Chondrocyte (in vitro differentiated cells): ENCODE results near the gene MOGAT3. TPM values are rescaled to one million over a fixed set of nuclear protein-coding genes. Genes with fewer than 3 reads are reported as not detected.

Experiments
- DNase-seq: peaks from one replicate; pipeline ENCODE4 v3.0.0; 2021; ENCODE audit warnings: mixed read lengths, low spot score
- H3K27ac Mint-ChIP-seq: one replicate; pipeline ENCODE4 v1.8.0; 2021; ENCODE audit warnings: mild to moderate bottlenecking, moderate library complexity, mixed read lengths; ENCODE audit not compliant: unreplicated experiment
- H3K27me3 Mint-ChIP-seq: 2 replicates; pipeline ENCODE4 v1.8.0; 2021; ENCODE audit warnings: low read depth, mixed read lengths
- H3K36me3 Mint-ChIP-seq: 2 replicates; pipeline ENCODE4 v1.8.0; 2021; ENCODE audit warnings: low read depth, mixed read lengths
- H3K4me1 Mint-ChIP-seq: 2 replicates; pipeline ENCODE4 v1.8.0; 2021; ENCODE audit warnings: low read depth, mild to moderate bottlenecking, mixed read lengths
- H3K4me3 Mint-ChIP-seq: one replicate; pipeline ENCODE4 v1.8.0; 2021; ENCODE audit warnings: mild to moderate bottlenecking, moderate library complexity, mixed read lengths; ENCODE audit not compliant: unreplicated experiment
- H3K9me3 Mint-ChIP-seq: 2 replicates; pipeline ENCODE4 v1.8.0; 2021; ENCODE audit warnings: low read depth, mixed read lengths
- CTCF ChIP-seq: fragments of 200-600 bp; sonication (generic); IDR thresholded peaks from 2 replicates; pipeline ENCODE4 v1.5.0; 2021; ENCODE audit warnings: antibody characterized with exemption, mild to moderate bottlenecking, moderate library complexity
- total RNA-seq: library from RNA; stranded (reverse); gene quantifications from 3 replicates; pipeline ENCODE4 v1.2.1, GENCODE V29; 2021

The MOGAT3 gene
- total RNA-seq, 1 donor from 2014 or later = not detected

GRCh38 chr7:101165075-101165957 is 35.5 kb downstream of the MOGAT3 start, which contains the start of gene VGF:
Gene VGF (minus strand): TSS chr7:101165569. CDS start chr7:101164843, 726 bp downstream.
- H3K4me1 Mint-ChIP-seq = peaks cover 40% of the 10 kb centered on the region
- peaks cover 2% of the 10 kb centered on the region for H3K36me3 Mint-ChIP-seq
- no peaks in the 10 kb centered on the region for H3K9me3 Mint-ChIP-seq
- peaks cover 40% of the 10 kb centered on the region for H3K27me3 Mint-ChIP-seq
- H3K27ac Mint-ChIP-seq = peak within 1 kb of the TSS; percentile 27
- DNase-seq = peak; percentile 95
- TF ChIP-seq CTCF = no peak
- peak within 1 kb of the TSS; percentile 72 for H3K4me3 Mint-ChIP-seq

GRCh38 chr7:101164071-101164840 is 36.6 kb downstream of the MOGAT3 start:
- peaks cover 33% of the 10 kb centered on the region for H3K4me1 Mint-ChIP-seq
- DNase-seq = peak; percentile 94
- H3K4me3 Mint-ChIP-seq = peak overlapping the region; percentile 42
- peaks cover 8% of the 10 kb centered on the region for H3K36me3 Mint-ChIP-seq
- H3K27ac Mint-ChIP-seq = no peak overlapping the region
- TF ChIP-seq CTCF = no peak
- H3K9me3 Mint-ChIP-seq = no peaks in the 10 kb centered on the region
- peaks cover 31% of the 10 kb centered on the region for H3K27me3 Mint-ChIP-seq

GRCh38 chr7:101163279-101164070 is 37.4 kb downstream of the MOGAT3 start:
- no peak for TF ChIP-seq CTCF
- Mint-ChIP-seq H3K36me3 (peaks cover 9% of the 10 kb centered on the region), H3K4me3 (peak overlapping the region; percentile 72), H3K27ac (no peak overlapping the region), H3K9me3 (no peaks in the 10 kb centered on the region), H3K4me1 (peaks cover 31% of the 10 kb centered on the region), H3K27me3 (peaks cover 25% of the 10 kb centered on the region)
- peak; percentile 87 for DNase-seq

- Mint-ChIP-seq H3K27me3 (peaks cover 19% of the 10 kb centered on the region), H3K27ac (no peak overlapping the region), H3K4me1 (peaks cover 30% of the 10 kb centered on the region), H3K9me3 (no peaks in the 10 kb centered on the region), H3K4me3 (peak overlapping the region; percentile 57), H3K36me3 (peaks cover 13% of the 10 kb centered on the region)
- TF ChIP-seq CTCF = no peak
- no peak for DNase-seq
These were observed 38.1 kb downstream of the MOGAT3 start for GRCh38 chr7:101162551-101163278.
